GM21390 (cell line): ENCODE measurements around the gene FIGNL2.

ENCODE experiments used
- ATAC-seq: cut with Tn5 transposase; IDR thresholded peaks from one replicate; pipeline ENCODE4 v1.9.1; 2021; ENCODE audit not compliant: unreplicated experiment

FIGNL2 gene

GRCh38 chr12:51774933-51775332 is 73.6 kb downstream of the FIGNL2 start:
- no peak for ATAC-seq

DNA sequence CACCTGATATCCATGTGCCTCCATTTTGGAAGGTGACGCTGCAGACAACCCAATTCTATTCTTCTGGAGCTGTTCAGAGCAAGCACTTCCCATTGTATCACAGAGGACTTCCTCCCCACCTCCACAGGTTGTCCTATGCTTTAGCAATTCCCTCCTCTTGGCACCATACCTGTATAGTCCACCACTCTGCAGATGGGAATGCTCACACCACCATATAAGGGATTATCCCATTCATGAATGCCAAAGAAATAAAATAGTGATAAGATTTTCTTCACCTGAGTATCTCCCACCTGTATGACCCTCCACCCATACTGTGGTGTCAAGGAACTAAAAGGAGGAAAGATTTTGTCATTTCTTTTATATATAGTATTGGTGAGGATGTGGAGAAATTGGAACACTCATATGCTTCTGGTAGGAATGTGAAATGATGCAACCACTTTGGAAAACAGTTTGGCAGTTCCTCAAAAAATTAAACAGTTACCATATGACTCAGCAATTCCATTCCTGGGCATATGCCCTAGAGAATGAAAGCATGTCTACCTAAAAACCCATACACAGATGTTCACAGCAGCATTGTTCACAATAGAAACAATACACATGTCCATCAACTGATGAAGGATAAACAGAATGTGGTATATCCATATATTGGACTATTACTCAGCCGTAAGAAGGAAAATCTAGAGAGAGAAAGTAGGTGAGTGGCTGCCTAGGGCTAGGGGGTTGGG is 75.2 kb downstream of the FIGNL2 start:
- ATAC-seq: no peak

GRCh38 chr12:51771008-51771407 is 77.5 kb downstream of the FIGNL2 start:
- ATAC-seq: no peak
